Measurements from ENCODE around the gene PLPP4.

GRCh38 chr10:120477743-120478141 is 20.7 kb downstream of the PLPP4 start:
- TF ChIP-seq CTCF (conservative IDR thresholded peaks at IDR 0.05; ENCODE audit: low read depth, low read length) = no peak
- TF ChIP-seq EZH2 (IDR thresholded peaks at IDR 0.05; ENCODE audit: borderline replicate concordance, low read depth, low read length, poor library complexity, severe bottlenecking) = no peak
